ENCODE results near the gene KCNG2. TPM values are rescaled to one million over a fixed set of nuclear protein-coding genes. Genes with fewer than 3 reads are reported as not detected.

Gene KCNG2
- total RNA-seq, 1 donor from 2014 or later: not detected

DNA sequence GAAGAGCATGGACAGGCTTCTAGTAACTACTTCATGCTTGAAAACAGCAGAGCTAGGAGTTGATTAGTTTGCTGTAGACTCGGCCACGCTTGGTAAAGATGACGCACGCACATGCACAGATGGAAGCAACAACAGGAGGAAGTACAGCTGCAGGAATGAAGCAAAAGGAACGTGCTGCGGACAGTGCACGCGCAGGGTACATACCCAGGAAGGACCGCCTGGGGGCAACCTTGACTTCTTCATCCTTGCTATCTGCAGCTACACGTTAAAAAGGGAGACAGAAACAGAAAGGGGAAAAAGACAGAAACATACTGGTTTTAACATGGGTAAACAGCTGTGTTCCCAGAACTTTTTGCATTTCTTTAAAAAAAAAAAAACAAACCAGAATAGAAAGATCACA lies 136.0 kb downstream of the KCNG2 start:
- no peak for DNase-seq (ENCODE audit: low read depth, low spot score)
- Mint-ChIP-seq H3K9me3 (peaks cover 27% of the 10 kb centered on the region), H3K27ac (ENCODE audit: unreplicated experiment) (no peak overlapping the region), H3K4me3 (no peak overlapping the region), H3K4me1 (peaks cover 15% of the 10 kb centered on the region), H3K27me3 (ENCODE audit: low read depth) (no peaks in the 10 kb centered on the region), H3K36me3 (ENCODE audit: low read depth) (peaks cover 67% of the 10 kb centered on the region)
- TF ChIP-seq, protein P1, sequence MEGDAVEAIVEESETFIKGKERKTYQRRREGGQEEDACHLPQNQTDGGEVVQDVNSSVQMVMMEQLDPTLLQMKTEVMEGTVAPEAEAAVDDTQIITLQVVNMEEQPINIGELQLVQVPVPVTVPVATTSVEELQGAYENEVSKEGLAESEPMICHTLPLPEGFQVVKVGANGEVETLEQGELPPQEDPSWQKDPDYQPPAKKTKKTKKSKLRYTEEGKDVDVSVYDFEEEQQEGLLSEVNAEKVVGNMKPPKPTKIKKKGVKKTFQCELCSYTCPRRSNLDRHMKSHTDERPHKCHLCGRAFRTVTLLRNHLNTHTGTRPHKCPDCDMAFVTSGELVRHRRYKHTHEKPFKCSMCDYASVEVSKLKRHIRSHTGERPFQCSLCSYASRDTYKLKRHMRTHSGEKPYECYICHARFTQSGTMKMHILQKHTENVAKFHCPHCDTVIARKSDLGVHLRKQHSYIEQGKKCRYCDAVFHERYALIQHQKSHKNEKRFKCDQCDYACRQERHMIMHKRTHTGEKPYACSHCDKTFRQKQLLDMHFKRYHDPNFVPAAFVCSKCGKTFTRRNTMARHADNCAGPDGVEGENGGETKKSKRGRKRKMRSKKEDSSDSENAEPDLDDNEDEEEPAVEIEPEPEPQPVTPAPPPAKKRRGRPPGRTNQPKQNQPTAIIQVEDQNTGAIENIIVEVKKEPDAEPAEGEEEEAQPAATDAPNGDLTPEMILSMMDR (conservative IDR thresholded peaks at IDR 0.05): peak; percentile 47

DNA sequence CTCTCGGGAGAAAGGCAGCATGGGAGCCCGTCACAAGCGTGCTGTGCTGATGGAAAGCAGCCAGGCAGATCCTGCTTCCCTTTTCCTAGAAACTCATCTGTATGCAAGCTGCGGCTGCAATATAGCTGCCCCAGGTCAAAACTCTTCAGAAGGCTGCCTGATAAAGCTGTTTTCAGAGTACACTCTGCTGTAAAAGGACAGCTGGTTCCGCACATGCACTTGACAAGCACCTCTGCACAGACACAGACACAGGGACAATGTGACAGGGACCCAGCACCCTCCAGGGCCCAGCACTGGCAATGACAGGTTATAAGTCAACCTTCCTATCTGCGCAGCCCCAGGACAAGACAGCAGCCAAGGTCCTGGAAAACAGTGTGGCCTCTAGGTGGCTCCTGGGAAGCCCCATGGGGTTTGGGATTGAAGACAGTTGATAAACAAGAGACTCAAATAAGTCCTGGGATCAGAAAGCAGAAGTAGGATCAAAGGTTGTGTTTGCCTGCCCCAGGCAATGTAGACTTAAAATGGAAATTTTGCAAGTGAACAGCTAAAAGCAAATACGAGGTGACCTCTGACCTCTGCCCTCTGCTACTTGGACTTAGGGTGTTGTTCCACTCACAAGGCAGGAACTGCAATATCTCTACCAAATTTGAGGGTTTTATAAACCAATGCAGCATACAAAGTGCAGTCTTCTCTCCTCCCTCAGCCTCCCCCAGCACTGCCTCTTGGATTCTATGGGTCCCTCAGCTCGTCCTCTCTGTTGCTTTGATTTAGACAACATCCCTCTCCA lies 136.8 kb downstream of the KCNG2 start:
- Mint-ChIP-seq H3K27ac (ENCODE audit: unreplicated experiment) (no peak overlapping the region), H3K36me3 (ENCODE audit: low read depth) (peaks cover 59% of the 10 kb centered on the region), H3K4me3 (no peak overlapping the region), H3K27me3 (ENCODE audit: low read depth) (no peaks in the 10 kb centered on the region), H3K4me1 (peaks cover 15% of the 10 kb centered on the region), H3K9me3 (peaks cover 23% of the 10 kb centered on the region)
- DNase-seq (ENCODE audit: low read depth, low spot score): no peak
- TF ChIP-seq, protein P1 (conservative IDR thresholded peaks at IDR 0.05): no peak

DNA sequence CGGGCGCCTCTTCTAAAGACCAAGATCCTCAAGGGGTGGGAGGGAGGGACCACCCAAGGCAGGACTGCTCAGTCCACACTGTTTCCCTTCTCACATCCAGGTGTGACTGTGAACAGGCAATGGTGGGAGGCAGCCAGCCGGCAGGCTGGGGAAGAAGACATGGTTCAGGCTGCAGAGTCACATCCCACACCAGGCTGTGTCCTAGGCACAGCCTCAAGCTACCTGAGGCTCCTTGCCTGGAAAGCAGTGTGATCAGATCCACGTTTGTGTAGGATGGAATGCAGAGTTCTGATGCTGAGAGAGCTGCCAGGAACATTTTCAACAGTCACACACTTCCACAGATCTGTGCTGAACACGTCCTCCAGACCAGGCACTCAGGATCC lies 137.4 kb downstream of the KCNG2 start:
- Mint-ChIP-seq H3K9me3 (peaks cover 21% of the 10 kb centered on the region), H3K27me3 (ENCODE audit: low read depth) (no peaks in the 10 kb centered on the region), H3K4me1 (peaks cover 15% of the 10 kb centered on the region), H3K4me3 (no peak overlapping the region), H3K27ac (ENCODE audit: unreplicated experiment) (no peak overlapping the region), H3K36me3 (ENCODE audit: low read depth) (peaks cover 59% of the 10 kb centered on the region)
- DNase-seq (ENCODE audit: low read depth, low spot score): no peak
- TF ChIP-seq, protein P1 (conservative IDR thresholded peaks at IDR 0.05): no peak

DNA sequence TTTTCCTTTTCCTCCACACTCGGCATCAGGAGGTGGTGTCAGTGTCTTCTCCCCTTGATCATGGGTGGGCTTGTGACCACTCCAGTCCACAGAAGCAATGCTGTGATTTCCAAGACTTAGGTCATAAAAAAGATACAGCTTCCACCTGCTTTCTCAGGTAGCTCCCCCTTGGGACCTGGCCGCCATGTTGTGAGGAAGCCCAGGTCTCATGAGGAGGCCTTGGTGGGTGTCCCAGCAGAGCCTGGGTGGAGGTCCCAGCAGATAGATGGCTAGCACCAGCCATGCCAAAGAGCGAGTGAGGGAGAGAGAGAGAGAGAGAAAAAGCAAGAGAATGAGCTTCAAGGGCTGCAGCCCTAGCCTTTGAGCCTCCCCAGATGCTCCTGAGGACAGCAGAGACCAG lies 137.8 kb downstream of the KCNG2 start:
- Mint-ChIP-seq H3K27me3 (ENCODE audit: low read depth) (no peaks in the 10 kb centered on the region), H3K4me3 (no peak overlapping the region), H3K36me3 (ENCODE audit: low read depth) (peaks cover 55% of the 10 kb centered on the region), H3K27ac (ENCODE audit: unreplicated experiment) (peak overlapping the region; percentile 50), H3K9me3 (peaks cover 20% of the 10 kb centered on the region), H3K4me1 (peaks cover 15% of the 10 kb centered on the region)
- TF ChIP-seq, protein P1 (conservative IDR thresholded peaks at IDR 0.05): no peak
- DNase-seq (ENCODE audit: low read depth, low spot score): no peak

DNA sequence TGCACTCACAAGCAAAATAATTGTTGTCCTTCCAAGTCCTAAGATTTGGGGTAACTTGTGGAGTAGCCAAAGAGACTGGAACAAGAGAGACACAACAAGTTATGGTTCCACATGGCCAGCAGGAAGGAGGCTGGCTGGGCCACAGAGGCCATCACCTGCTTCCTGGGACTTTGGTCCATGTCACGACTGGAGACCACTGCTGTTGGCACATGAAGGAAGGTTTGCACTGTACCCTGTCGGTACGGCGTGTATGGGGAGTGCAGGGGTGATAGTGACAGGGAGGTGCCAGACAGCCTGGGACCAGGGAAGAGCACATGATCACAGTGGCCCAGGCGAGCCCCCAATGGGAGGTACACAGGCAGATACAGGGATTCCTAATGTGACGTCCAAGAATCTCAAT lies 138.2 kb downstream of the KCNG2 start:
- TF ChIP-seq, protein P1 (conservative IDR thresholded peaks at IDR 0.05): no peak
- H3K4me1 Mint-ChIP-seq: peaks cover 15% of the 10 kb centered on the region
- no peaks in the 10 kb centered on the region for H3K27me3 Mint-ChIP-seq (ENCODE audit: low read depth)
- H3K9me3 Mint-ChIP-seq: peaks cover 20% of the 10 kb centered on the region
- DNase-seq (ENCODE audit: low read depth, low spot score): no peak
- H3K27ac Mint-ChIP-seq (ENCODE audit: unreplicated experiment): no peak overlapping the region
- peaks cover 55% of the 10 kb centered on the region for H3K36me3 Mint-ChIP-seq (ENCODE audit: low read depth)
- H3K4me3 Mint-ChIP-seq: no peak overlapping the region
